ENCODE measurements around the gene TTC13. TPM values are rescaled to one million over a fixed set of nuclear protein-coding genes. Genes with fewer than 3 reads are reported as not detected.

The TTC13 gene
- total RNA-seq, 4 donors from 2014 or later: 7.4 to 47.0 (median 14.9) TPM

DNA sequence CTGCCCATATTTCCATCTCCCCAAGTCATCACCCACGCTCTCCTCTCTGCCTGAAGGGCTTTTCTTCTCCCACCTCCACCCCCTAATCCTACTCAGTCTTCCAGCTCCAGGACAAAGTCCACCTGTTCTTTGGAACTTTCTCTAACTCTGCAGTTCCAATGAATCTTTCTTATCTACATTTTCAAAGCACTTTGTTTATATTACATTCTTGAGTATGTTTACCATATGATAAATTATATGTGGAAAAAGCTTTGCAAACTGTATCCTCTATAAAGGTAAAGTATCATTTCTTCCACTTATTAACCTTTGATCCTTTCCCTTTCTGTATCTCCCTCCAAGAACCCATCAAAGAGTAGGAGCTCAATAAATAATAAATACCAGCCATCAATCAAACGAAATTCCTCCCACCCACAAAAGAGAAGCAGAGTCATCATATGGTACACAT is 39.7 kb downstream of the TTC13 start:
- ATAC-seq (ENCODE audit: low FRiP score) (no peak), DNase-seq (ENCODE audit: low spot score) (no peak)
- TF ChIP-seq, protein P1, sequence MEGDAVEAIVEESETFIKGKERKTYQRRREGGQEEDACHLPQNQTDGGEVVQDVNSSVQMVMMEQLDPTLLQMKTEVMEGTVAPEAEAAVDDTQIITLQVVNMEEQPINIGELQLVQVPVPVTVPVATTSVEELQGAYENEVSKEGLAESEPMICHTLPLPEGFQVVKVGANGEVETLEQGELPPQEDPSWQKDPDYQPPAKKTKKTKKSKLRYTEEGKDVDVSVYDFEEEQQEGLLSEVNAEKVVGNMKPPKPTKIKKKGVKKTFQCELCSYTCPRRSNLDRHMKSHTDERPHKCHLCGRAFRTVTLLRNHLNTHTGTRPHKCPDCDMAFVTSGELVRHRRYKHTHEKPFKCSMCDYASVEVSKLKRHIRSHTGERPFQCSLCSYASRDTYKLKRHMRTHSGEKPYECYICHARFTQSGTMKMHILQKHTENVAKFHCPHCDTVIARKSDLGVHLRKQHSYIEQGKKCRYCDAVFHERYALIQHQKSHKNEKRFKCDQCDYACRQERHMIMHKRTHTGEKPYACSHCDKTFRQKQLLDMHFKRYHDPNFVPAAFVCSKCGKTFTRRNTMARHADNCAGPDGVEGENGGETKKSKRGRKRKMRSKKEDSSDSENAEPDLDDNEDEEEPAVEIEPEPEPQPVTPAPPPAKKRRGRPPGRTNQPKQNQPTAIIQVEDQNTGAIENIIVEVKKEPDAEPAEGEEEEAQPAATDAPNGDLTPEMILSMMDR (IDR thresholded peaks at IDR 0.05): no peak

DNA sequence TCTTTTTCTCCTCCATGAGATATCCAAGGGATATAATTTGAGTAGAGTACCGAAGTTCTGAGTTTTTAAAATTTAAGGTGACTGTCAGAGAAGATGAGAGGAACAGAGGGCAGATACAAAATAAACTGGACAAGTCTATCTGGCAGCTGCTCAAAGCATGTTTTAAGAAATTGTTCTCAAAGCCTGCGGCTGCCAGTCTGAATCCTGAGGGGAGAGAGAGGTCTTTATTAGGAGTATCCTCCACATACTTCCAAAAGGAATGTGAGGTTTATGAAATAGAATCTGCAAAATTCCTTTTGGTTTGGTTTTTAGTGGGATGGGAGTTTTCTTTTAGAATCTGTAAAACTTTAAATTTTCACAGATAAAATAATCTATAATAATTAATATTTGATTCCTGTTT is 41.3 kb downstream of the TTC13 start:
- no peak for DNase-seq (ENCODE audit: low spot score)
- TF ChIP-seq, protein P1 (IDR thresholded peaks at IDR 0.05): no peak
- ATAC-seq (ENCODE audit: low FRiP score): no peak

DNA sequence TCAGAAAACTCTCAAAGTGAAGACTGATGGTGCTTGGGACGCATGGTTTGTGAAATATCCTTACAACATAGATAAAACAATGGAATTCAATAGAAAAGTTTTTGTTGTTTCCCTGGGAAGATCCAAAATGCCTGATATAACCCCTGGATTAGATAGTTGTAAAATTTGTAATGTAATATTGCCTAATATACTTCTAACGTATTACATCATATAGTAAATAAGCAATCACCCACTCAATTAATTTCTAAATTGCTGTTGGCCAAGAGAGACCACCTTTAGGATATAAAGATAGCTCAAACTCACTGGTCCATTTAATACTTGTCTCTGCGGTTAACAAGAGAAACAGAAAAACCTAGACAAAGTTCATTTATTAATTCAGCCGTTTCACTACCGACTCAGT is 42.2 kb downstream of the TTC13 start:
- TF ChIP-seq, protein P1 (IDR thresholded peaks at IDR 0.05): no peak
- ATAC-seq (ENCODE audit: low FRiP score) (no peak), DNase-seq (ENCODE audit: low spot score) (no peak)

DNA sequence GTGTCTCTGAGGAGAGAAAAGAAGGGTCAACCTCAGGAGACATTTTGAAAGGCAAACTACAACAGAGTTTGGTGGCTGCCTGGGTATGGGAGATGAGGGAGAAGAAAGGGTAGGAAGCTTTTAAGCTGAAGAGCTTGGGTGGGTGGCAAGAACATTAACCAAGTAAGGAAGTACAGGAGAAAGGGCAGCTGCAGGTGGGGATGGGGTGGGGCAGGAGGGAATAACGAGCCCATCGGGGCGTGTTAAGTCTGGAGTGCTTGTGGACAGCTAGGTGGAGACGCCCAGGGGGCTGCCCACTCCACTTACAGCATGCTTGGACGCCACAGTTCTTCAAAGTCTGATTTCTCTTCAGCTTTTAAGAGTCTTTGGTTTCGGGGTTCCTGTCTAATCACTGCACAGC is 42.8 kb downstream of the TTC13 start:
- ATAC-seq (ENCODE audit: low FRiP score) (no peak), DNase-seq (ENCODE audit: low spot score) (no peak)
- TF ChIP-seq, protein P1 (IDR thresholded peaks at IDR 0.05): no peak

DNA sequence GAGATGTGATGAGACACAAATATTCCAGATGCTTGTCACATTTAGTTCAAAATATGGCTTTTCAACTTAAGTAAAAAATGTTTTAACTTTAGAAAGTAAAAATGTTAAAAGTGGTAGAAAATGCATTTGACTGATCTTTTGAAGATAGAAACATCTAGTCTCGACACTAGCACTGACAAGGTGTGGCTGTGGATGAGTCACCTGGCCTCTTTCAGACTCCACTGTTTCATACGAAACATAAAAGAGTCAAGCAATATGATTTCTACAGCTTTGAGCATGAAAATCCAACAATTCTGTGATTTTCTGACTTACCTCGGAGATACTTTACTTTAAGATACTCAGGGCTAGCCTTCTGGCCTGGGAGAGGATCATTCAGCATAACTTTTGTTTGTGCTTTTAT is 47.7 kb downstream of the TTC13 start:
- DNase-seq (ENCODE audit: low spot score): no peak
- TF ChIP-seq, protein P1 (IDR thresholded peaks at IDR 0.05): no peak
- no peak for ATAC-seq (ENCODE audit: low FRiP score)

DNA sequence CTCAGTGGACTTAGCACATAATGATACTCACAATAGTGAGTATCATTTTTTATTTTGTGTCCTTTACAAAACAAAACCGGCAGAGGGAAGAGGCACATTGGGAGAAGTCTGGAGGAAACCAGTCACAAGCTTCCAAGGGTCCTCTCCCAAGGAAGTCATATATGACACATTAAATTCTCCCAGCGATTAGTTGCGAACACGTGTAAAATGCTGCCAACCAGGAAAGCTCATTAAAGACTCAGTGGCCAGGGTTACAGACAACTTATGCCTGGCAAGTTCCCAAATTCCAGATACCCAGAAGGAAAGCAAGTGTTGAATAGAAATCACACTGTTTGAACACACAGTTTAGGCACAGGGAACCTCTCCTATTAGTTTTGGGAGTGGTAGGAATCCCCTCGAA is 52.5 kb downstream of the TTC13 start:
- no peak for ATAC-seq (ENCODE audit: low FRiP score)
- DNase-seq (ENCODE audit: low spot score): no peak

DNA sequence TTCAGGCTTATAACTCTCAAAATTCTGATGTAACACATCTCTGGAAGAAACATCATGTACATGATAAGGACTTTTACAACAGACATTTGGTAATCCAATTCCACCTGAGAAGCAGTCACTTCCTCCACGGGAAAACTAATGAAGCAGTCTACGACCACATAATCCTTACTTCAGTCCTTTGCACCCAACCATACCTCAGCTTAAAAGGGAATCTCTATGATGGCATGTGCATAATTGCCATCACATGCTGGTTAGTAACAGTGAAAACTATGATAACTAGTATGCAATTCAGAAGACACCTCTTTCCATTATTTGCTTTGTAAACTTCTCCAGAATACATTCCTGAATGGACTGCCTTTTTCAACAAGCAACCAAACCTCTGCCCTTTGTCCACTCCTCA is 53.1 kb downstream of the TTC13 start:
- DNase-seq (ENCODE audit: low spot score): no peak
- TF ChIP-seq, protein P1 (IDR thresholded peaks at IDR 0.05): no peak

More for the DNA sequence above, 52.5 kb downstream of the TTC13 start:
- TF ChIP-seq, protein P1 (IDR thresholded peaks at IDR 0.05): no peak

More for the DNA sequence above, 53.1 kb downstream of the TTC13 start:
- ATAC-seq (ENCODE audit: low FRiP score): no peak
